Vagina (tissue), 2 donors: ENCODE results near the gene DACH1.

Experiments used
- POLR2A ChIP-seq, 2 donors: fragments of 450-650 bp; IDR thresholded peaks; one replicate each; pipeline ENCODE4 v1.6.1; 2017; ENCODE audit warnings: antibody characterized with exemption in 2 of 2, mild to moderate bottlenecking in 2 of 2, moderate library complexity in 2 of 2
- POLR2AphosphoS5 ChIP-seq, 2 donors: sonication (generic); formaldehyde crosslinking; IDR thresholded peaks; one replicate each; pipeline ENCODE4 v1.9.0; 2017; ENCODE audit warnings: antibody characterized with exemption in 2 of 2, mild to moderate bottlenecking in 2 of 2, low read depth in 1 of 2; ENCODE audit not compliant: insufficient read depth in 1 of 2

DNA sequence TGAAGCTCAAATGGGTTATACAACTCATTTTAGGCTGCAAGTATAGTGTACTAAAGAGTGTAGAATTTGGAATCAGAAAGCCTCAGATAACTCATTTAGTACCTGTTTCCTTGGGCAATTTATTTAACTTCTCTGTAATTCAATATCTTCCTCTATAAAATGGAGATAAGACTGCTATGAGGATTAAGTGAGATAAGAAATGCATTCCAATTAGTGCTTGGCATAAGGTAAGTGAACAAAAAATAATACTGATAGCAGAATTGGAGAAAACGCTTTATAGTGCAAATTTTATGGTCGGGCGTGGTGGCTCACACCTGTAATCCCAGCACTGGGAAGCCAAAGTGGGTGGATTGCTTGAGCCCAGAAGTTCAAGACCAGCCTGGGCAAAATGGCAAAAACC, 25.0 kb downstream of the DACH1 start:
- TF ChIP-seq POLR2A (IDR thresholded peaks at IDR 0.05) (no peak), POLR2AphosphoS5 (IDR thresholded peaks at IDR 0.05; ENCODE audit: insufficient read depth in 1 of 2, low read depth in 1 of 2) (no peak)
